MM.1S (cell line): Measurements from ENCODE around the gene CD276.

Experiments
- EZH2 ChIP-seq: fragments of 300-600 bp; sonication (generic); optimal IDR thresholded peaks from 2 replicates; pipeline ENCODE3; 2017; ENCODE audit warnings: low read depth, mild to moderate bottlenecking, antibody characterized with exemption, low read length, mixed read lengths
- EZH2phosphoT487 ChIP-seq: fragments of 300-600 bp; sonication (generic); IDR thresholded peaks from 2 replicates; pipeline ENCODE4 v1.6.1; 2018; ENCODE audit warnings: antibody characterized with exemption, low read length
- TF ChIP-seq, protein P1 (sequence below): fragments of 300-600 bp; sonication (generic); IDR thresholded peaks from 2 replicates; pipeline ENCODE4 v1.5.1; 2016; ENCODE audit warnings: antibody characterized with exemption, low read length, mixed read lengths

DNA sequence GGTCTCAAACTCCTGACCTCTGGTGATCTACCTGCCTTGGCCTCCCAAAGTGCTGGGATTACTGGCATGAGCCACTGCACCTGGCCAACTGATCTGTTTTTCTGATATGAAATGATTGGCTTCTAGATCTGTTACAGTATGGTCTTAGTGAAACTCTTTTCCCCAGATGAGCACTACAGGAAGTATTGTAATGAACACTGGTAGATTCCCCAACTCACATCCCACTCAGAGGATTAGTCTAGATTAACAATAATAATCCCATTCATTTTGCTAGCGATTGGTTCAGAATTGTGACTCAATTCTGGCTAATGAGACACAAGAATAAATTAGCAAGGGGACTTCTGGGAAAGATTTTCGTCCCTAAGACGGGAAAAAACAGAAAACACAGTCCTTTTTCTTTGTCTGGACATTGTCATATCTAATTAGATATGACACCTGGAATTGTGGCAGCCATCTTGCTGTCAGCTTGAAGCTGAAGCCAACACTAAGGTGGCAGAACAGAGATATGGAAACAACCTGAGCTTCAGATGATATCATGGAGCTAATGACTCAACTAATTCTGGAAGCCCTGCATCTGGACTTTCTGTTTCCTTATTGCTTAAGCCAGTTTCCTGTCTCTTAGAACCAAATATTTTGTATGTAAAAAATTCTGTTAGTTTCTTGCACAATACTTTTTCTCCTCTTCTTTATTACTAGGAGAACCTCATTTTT lies 33.6 kb upstream of the CD276 start:
- TF ChIP-seq EZH2 (no peak), EZH2phosphoT487 (no peak)
- TF ChIP-seq, protein P1, sequence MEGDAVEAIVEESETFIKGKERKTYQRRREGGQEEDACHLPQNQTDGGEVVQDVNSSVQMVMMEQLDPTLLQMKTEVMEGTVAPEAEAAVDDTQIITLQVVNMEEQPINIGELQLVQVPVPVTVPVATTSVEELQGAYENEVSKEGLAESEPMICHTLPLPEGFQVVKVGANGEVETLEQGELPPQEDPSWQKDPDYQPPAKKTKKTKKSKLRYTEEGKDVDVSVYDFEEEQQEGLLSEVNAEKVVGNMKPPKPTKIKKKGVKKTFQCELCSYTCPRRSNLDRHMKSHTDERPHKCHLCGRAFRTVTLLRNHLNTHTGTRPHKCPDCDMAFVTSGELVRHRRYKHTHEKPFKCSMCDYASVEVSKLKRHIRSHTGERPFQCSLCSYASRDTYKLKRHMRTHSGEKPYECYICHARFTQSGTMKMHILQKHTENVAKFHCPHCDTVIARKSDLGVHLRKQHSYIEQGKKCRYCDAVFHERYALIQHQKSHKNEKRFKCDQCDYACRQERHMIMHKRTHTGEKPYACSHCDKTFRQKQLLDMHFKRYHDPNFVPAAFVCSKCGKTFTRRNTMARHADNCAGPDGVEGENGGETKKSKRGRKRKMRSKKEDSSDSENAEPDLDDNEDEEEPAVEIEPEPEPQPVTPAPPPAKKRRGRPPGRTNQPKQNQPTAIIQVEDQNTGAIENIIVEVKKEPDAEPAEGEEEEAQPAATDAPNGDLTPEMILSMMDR: no peak
